ENCODE results near the gene UGT1A1. TPM values are rescaled to one million over a fixed set of nuclear protein-coding genes. Genes with fewer than 3 reads are reported as not detected.

The UGT1A1 gene
- total RNA-seq, 2 donors from 2014 or later = 1.2 to 1.9 TPM

GRCh38 chr2:233811087-233811486, 51.0 kb downstream of the UGT1A1 start:
- Histone ChIP-seq H3K27me3 (no peaks in the 10 kb centered on the region), H3K4me3 (no peak overlapping the region), H3K9ac (ENCODE audit: low read depth in 2 of 2, low read length in 2 of 2) (no peak overlapping the region), H3K4me1 (no peaks in the 10 kb centered on the region), H3K27ac (no peak overlapping the region), H3K9me3 (no peaks in the 10 kb centered on the region), H3K36me3 (no peaks in the 10 kb centered on the region)
- DNase-seq = no peak
- TF ChIP-seq CTCF (IDR thresholded peaks at IDR 0.05) = no peak
- intact Hi-C loops (cut with DNase I) = no loop called here

GRCh38 chr2:233811732-233812131, 51.7 kb downstream of the UGT1A1 start:
- intact Hi-C loops (cut with DNase I) = no loop called here
- H3K4me1 ChIP-seq = no peaks in the 10 kb centered on the region

GRCh38 chr2:233813236-233814055, 53.4 kb downstream of the UGT1A1 start:
- no peaks in the 10 kb centered on the region for H3K9me3 ChIP-seq
- no peak overlapping the region for H3K27ac ChIP-seq
- H3K4me3 ChIP-seq = no peak overlapping the region
- no peak for DNase-seq
- intact Hi-C loops (cut with DNase I) = no loop called here
- H3K4me1 ChIP-seq = no peaks in the 10 kb centered on the region
- H3K27me3 ChIP-seq = no peaks in the 10 kb centered on the region
- H3K9ac ChIP-seq (ENCODE audit: low read depth in 2 of 2, low read length in 2 of 2) = no peak overlapping the region
- no peak for TF ChIP-seq CTCF (IDR thresholded peaks at IDR 0.05)
- no peaks in the 10 kb centered on the region for H3K36me3 ChIP-seq

More at GRCh38 chr2:233811732-233812131, 51.7 kb downstream of the UGT1A1 start:
- Histone ChIP-seq H3K4me3 (no peak overlapping the region), H3K36me3 (no peaks in the 10 kb centered on the region), H3K27ac (no peak overlapping the region), H3K9ac (ENCODE audit: low read depth in 2 of 2, low read length in 2 of 2) (no peak overlapping the region), H3K27me3 (no peaks in the 10 kb centered on the region), H3K9me3 (no peaks in the 10 kb centered on the region)
- no peak for DNase-seq
- TF ChIP-seq CTCF (IDR thresholded peaks at IDR 0.05) = no peak

GRCh38 chr2:233814056-233814835, 54.2 kb downstream of the UGT1A1 start:
- Histone ChIP-seq H3K27ac (no peak overlapping the region), H3K9ac (ENCODE audit: low read depth in 2 of 2, low read length in 2 of 2) (no peak overlapping the region), H3K4me3 (no peak overlapping the region), H3K36me3 (no peaks in the 10 kb centered on the region), H3K4me1 (no peaks in the 10 kb centered on the region), H3K27me3 (no peaks in the 10 kb centered on the region), H3K9me3 (no peaks in the 10 kb centered on the region)
- no peak for DNase-seq
- intact Hi-C loops (cut with DNase I) = no loop called here
- no peak for TF ChIP-seq CTCF (IDR thresholded peaks at IDR 0.05)

GRCh38 chr2:233815861-233816260, 55.8 kb downstream of the UGT1A1 start:
- H3K4me3 ChIP-seq = no peak overlapping the region
- H3K27ac ChIP-seq = no peak overlapping the region
- H3K4me1 ChIP-seq = no peaks in the 10 kb centered on the region
- intact Hi-C loops (cut with DNase I) = no loop called here
- TF ChIP-seq CTCF (IDR thresholded peaks at IDR 0.05) = no peak
- H3K27me3 ChIP-seq = no peaks in the 10 kb centered on the region
- no peaks in the 10 kb centered on the region for H3K36me3 ChIP-seq
- no peak overlapping the region for H3K9ac ChIP-seq (ENCODE audit: low read depth in 2 of 2, low read length in 2 of 2)
- H3K9me3 ChIP-seq = no peaks in the 10 kb centered on the region
- DNase-seq = no peak

Data from colonic mucosa (tissue), 4 donors.